Measurements from ENCODE around the gene EXOC1. TPM values are rescaled to one million over a fixed set of nuclear protein-coding genes. Genes with fewer than 3 reads are reported as not detected.

Gene EXOC1
- polyA plus RNA-seq, 4 donors, result 36.1 to 49.9 (median 47.8) TPM

DNA sequence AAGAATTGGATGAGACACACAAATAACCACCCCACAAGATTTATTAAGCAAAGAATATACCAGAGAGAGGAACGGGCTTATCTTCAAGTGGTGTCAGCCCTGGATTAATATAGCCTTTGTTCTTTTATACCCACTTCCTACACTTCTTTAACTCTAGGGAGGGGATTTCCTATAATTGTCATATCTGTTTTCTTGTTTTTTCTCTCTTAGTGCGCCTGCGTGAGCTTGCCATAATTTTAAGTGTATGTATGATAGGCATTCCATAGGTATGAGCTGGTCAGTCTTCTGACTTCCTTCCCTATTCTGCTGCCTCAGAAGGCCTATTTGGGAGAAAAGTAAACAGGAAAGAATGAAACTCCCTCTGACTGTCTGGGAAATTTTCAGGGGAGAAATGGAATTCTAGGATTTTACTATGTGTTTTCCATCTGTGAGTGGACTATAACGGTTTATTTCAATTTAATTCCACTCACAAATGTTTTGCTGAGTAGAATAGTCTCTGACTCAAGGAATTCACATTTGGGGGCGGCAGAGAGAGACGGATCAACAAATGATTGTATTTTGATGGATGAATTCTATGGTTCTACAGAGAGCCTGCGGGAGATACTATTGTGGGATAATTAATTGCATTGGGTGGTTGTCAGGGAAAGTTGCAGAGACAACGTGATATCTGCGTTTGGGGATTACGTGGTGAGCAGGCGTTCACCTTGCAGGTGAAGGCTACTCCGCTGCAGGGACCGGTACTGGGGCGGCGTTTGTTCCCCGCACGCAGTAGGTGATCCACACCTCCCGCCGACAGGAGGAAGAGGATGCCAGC, 94.7 kb downstream of the EXOC1 start:
- peak in 1 of 4 donors; percentile 21 for DNase-seq (ENCODE audit: low read depth in 4 of 4, low spot score in 3 of 4)

DNA sequence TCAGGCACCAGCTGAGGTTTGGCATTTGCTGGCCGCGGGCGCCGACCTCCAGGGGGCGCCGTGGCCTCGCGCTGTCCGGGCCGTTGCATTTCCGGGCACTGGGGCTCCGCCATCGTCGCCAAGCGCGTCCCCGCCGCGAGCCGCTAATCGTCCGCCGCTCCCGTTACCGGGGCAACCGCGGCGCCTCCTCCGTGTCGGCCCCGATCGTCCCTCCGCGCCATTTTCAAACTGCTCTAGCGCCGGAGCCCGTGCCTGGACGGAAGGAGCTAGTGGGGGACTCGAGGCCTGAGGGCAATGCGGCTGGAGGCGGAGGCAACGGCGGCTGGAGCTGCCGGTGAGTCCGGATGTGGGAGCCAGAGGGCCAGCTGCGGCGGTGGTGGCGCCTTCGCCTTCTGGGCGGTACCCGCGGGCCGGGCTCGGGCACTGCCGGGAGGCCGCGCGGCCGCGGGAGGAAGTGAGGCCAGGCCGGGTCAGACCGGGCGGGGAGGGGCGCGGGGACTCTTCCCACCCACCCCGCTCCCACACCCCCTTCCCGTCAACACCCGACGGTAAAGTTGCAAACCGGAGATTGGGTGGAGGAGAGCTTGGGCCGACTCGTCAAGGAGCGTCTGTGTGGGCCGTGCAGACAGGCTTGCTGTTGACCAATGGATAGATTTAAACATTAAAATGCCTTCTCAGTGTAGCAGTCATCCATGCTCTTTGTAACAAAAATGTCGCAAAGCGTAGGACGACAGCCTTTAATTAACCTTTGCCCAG, 95.5 kb downstream of the EXOC1 start, which contains the start of gene CEP135:
Gene CEP135 (plus strand): TSS at position 220 of the 756 bp plus-strand sequence. CDS start 3,186 bp downstream, outside the sequence.
- peak; percentile 84 to 91 (median 86) for DNase-seq (ENCODE audit: low read depth in 4 of 4, low spot score in 3 of 4)

GRCh38 chr4:55949482-55949802, 96.0 kb downstream of the EXOC1 start:
- no peak for DNase-seq (ENCODE audit: low read depth in 4 of 4, low spot score in 3 of 4)

DNA sequence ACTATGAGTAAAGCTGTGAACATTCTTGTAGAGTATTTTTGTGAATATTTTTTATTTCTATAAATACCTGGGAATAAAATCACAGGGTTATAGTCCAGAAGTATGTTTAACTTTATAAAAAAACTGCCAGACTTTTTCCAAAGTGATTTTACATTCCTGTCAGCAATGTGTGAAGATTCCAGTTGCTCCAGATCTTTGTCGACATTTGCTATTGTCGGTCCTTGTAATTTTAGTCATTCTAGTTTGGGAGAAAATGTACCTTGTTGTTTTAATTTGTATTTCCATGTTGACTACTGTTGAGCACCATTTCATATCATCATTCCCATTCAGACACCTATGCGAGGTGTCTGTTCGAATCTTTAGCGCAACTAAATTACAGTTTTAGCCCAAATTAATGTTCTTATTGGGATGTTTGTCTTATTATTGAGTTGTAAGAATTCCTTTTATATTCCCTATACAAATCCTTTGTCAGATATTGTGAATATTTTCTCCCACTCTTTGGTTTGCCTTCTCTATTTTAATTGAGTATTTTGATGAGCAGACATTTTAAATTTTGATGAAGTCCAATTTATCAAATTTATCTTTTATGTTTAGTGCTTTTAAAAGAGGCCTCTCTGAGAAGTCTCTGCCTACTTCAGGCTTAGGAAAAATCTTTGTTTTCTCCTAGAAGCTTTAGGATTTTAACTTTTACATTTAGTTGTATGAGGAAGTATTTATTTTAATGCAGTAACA, 97.9 kb downstream of the EXOC1 start:
- DNase-seq (ENCODE audit: low read depth in 4 of 4, low spot score in 3 of 4), result no peak

Other genes starting within 250 kb of the EXOC1 start
- gene NMU, start 217.3 kb upstream of the EXOC1 start, polyA plus RNA-seq (ENCODE audit: insufficient read length in 4 of 4), result 10 to 100 TPM in 3 of 4 donors, 1 to 10 TPM in 1; 9.4 to 13.5 (median 11.5) TPM
- gene EXOC1L, start 33.9 kb upstream of the EXOC1 start, polyA plus RNA-seq (ENCODE audit: insufficient read length in 4 of 4), result under 1 TPM in 1 of 4 donors, not detected in 3; 0.15 TPM
- gene CEP135, start 95.3 kb downstream of the EXOC1 start, polyA plus RNA-seq (ENCODE audit: insufficient read length in 4 of 4), result 10 to 100 TPM; 13.0 to 21.1 (median 14.3) TPM

Data from left renal pelvis (tissue), 4 donors.